Lower leg skin (tissue), 3 donors: Measurements from ENCODE around the gene SETDB2.

Source experiments
- CTCF ChIP-seq, 3 donors: fragments of 450-650 bp; IDR thresholded peaks; one replicate each; pipeline ENCODE4 v1.5.1; 2016; ENCODE audit warnings: antibody characterized with exemption in 3 of 3, mild to moderate bottlenecking in 3 of 3, moderate library complexity in 2 of 3
- POLR2A ChIP-seq, 2 donors: fragments of 450-650 bp; IDR thresholded peaks; one replicate each; pipeline ENCODE4 v1.6.1; 2016 to 2017; ENCODE audit warnings: antibody characterized with exemption in 2 of 2, mild to moderate bottlenecking in 1 of 2, moderate library complexity in 1 of 2

- TF ChIP-seq CTCF (IDR thresholded peaks at IDR 0.05): no peak
- no peak for TF ChIP-seq POLR2A (IDR thresholded peaks at IDR 0.05)
Observed at GRCh38 chr13:49466292-49466838, 22.3 kb downstream of the SETDB2 start.
